Astrocyte of the hippocampus (primary cell): ENCODE measurements around the gene ACOT11.

ENCODE experiments used
- DNase-seq: peaks from one replicate; pipeline ENCODE4 v3.0.0; 2011; ENCODE audit warnings: low read depth, low spot score

Gene ACOT11

GRCh38 chr1:54564312-54565112, 16.5 kb downstream of the ACOT11 start:
- no peak for DNase-seq

DNA sequence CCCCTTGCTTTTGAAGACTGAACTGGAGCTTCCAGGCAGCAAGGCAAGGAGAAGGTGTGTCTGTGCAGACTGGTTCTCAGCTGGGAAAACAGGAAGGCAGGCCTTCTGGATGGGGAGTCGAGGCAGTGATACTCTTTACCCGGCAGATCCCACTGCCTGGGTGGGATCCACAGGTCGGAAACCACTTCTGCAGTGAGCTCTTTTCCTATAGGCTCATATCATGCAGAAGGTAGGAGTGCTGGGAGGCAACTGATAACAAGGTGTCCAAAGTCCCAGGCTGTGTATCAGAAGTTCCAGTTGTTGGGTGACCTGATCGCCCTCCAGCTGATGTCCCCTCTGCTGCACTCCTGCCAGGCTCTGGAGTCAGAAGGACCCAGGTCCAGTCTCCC, 17.1 kb downstream of the ACOT11 start:
- DNase-seq, result no peak

GRCh38 chr1:54566438-54567141, 18.6 kb downstream of the ACOT11 start:
- DNase-seq, result no peak

- DNase-seq, result no peak
Measured at GRCh38 chr1:54567961-54568360, 19.9 kb downstream of the ACOT11 start.

DNA sequence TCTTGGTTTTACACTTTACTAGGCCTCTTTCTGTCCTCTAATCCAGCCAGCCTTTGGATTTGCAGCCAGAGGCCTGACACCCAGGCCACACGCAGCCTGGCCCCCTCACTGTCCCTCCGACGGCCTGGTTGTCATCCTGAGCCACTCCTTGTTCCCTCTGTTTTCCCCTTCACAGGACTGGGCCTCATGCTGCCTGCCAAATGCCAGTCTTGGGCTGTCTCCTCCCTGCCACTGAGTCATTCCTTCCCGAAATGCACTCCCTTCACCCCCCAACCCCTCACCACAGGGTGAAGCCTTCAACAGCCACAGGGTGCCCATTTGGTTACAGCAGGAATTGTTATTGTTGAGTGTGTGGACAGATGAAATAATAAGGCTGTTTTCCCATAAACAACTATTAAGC, 21.3 kb downstream of the ACOT11 start:
- peak; percentile 67 for DNase-seq

DNA sequence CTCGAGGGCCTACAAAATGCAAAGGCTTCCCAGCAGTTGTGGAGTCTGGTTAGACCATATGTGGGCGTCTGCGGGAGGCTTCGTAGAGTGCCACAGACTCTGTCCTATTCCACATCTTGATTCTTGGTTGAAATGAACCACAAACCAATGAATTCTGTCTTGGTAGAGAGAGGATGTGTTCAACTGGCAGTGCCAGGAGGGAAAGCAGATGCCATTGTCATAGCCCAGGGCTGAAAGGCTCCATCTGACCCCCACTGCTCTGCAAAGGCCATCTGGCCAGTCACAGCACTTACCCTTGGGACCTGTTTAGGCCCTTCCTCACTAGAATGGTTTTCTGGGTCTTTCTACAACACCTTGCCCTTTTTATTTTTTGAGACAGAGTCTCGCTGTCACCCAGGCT, 22.1 kb downstream of the ACOT11 start:
- DNase-seq, result no peak

- DNase-seq, result no peak
Measured at GRCh38 chr1:54571326-54571725, 23.3 kb downstream of the ACOT11 start.

GRCh38 chr1:54571803-54572541, 23.9 kb downstream of the ACOT11 start:
- DNase-seq, result no peak

DNA sequence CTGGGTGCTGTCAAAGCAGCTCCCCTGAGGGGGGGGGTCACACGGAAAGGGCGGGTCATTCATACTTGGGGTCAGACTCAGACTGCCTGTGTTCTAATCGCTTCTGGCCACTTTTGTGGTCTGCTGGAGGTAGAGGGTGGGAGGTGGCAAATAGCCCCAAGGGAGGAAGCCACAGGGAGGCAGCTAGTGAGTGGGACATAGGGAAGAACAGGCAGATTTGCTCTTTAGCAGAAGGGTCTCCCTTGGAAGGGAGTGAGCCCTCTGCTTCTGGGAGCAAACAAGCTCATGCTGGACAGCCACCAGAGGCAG, 24.5 kb downstream of the ACOT11 start:
- no peak for DNase-seq

DNA sequence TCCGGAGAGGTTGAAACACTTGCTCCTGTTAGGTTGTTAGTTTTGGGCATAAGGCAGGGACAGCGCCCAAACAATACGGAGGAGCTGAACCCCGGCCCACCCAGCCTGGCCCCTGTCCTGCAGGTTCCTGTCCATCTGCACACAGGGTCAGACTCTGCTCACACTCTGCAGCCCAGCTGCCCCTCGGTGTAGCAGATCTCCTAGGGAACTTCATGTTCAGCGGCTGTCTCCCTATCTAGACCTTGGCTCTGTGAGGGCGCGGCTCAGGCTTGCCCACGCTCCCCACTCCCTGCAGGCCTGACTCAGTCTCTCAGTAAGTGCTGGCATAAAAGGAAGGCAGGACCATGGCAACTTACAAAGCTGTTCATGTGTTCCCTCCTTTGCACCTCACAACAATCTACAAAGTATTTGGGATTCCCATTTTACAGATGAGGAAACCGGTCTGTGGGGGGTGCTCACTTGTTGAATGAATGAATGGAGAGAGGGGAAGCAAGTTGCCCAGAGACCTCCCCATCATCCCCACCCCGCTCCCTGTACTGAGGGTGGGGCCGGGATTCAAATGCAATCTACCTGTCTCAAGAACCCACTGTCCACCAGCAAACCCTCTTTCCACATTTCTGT, 26.2 kb downstream of the ACOT11 start:
- DNase-seq, result no peak

DNA sequence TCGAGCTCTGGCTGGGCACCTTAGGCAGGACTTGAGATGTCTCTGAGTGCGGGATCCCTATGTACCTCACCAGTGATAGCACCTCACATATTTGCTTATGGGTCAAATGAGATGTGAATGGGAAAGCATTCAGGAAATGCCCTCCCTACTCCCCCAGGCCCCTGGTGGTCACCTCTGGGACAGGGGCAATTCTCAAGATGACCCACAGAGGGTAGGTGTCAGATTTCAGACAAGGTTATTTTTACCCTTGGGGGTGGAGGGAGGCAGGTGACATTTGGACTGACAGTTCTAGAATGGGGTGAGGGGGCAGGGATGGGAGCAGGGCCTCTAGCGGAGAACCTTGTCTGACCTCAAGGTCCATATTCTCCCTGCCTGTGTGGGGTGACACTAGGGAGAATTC, 27.1 kb downstream of the ACOT11 start:
- no peak for DNase-seq

DNA sequence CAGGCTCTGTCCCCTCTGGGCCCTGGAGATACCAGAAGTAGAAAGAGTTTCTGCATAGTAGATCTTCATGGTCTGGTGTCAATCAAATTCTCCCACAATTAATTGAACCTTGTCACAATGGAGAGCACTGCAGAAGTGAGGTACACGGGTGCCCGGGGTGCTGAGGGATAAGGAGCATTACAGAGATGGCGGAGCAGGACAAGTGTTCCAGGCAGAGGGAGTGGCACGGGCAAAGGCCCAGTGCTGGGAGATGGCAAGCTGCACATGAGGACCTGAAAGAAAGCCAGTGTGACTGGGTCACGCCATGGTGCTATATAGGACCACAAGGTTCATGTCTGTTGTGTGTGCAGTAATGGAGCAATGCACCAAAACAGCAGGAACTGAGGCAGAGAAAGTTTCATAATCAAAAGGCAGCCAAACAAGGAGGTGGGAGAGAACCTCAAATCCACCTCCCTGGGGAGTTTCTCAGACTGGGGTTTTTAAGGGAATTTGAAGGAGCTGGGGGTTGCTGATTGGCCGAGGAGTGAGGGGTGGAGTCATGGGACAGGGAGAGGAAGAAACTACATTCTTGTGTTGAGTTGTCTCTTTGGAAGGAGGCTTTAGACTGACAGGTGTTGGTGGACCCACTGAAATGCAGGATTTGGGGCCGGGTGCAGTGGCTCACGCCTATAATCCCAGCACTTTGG, 27.7 kb downstream of the ACOT11 start:
- no peak for DNase-seq

DNA sequence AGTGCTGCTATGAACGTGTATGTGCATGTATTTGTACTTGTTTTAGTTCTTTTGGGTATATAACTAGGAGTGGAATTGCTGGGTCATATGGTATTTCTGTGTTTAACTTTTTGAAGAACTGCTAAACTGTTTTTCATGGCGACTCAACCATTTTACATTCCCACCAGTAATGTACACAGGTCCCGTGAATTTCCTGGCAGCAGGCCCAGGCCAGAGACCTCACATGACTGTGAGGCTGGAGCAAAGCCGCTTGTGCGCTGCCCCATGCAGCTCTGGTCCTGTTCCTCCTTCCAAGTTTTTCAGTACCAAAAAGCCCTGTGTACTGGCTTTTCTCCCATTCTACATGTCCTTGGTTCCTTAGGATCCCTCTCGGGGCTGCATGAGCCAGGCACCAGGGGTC, 29.6 kb downstream of the ACOT11 start:
- peak; percentile 36 for DNase-seq

GRCh38 chr1:54579337-54579781, 31.3 kb downstream of the ACOT11 start:
- DNase-seq, result no peak

DNA sequence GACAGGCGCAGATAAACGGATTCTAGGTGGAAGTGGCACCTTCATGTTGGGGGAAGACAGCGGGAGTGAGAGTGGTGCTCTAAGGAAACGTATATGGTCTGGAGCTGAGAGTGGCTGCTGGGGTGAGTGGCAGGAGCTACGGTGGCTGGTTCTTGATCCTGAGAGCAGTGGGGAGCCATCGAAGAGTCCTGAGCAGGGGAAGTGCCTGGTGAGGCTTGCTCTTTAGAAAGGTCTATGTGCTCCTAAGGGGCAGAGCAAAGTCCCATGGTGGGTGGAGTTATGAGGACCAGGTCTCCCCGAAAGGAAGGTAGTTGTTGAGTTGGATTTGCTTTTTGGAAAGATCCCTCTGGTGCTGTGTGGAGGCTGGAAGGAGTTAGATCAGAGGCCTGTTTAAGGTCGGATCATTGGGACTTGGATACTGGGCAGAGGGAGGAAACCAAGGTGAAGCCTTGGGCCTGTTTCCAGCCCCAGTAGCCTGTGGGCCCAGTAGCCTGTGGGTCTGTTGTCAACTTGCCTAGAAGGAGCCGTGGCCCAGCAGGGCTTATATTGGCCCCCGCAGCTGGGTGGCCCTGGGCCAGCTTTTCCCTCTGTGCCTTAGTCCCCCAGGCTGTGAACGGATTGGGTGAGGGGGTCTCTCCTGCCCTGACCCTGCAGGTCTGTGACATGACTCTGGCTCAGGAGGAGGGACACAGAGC, 33.0 kb downstream of the ACOT11 start:
- DNase-seq, result no peak

DNA sequence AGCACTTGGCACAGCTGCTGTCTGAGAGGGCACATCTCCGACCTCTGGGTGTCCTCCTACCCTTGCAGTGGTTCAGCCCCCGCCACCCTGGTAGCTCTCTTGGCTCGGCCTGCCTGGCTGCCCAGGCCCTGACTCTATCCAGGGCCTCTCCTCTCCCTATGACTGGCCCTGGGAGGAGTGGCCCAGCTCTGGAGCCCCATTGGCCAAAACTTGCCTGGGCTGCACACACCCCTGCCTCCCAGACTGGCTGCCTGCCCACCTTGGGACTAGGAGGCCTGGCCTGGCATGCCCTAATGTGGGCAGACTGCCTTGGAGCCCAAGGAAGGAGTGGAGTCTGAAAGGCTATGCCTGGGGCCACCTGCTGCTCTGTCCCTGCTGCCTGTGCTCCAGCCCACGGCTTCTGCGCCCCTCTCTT, 33.6 kb downstream of the ACOT11 start:
- DNase-seq, result peak; percentile 94

DNA sequence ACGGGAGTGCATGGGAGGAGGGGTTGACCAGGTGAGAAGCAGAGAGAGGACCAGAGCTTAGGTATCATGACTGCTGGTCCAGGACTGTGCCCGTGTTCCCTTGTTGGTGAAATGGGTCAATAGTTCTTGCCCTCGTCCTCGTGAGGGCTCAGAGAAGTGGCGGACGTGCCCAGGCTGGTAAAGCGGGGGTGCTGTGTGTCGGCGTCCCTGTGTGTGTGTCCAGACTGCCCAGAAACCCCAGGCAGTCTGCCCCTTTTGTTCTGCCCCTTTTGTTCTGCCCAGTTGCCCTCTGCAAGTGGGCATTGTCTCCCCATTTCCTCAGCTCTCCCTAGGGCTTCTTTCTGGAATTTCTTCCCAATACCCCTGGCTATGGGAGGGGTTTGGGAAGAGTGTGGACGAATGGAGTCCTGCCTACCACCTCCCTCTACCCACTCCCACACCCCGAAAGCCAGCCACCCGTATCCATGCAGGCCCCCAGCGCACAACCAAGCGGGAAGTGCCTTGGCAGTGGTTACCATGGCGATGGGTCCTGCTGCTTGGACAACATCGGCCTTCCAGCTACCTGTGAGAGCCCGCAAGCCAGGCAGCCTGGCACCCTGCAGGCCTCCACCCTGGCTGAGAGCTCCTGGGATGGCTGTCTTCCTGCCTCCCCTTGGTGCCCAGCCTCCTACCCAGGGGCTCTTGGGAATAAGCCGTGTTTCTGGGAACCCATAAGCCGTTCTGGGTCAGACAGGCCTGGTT, 34.7 kb downstream of the ACOT11 start:
- peak; percentile 45 for DNase-seq

DNA sequence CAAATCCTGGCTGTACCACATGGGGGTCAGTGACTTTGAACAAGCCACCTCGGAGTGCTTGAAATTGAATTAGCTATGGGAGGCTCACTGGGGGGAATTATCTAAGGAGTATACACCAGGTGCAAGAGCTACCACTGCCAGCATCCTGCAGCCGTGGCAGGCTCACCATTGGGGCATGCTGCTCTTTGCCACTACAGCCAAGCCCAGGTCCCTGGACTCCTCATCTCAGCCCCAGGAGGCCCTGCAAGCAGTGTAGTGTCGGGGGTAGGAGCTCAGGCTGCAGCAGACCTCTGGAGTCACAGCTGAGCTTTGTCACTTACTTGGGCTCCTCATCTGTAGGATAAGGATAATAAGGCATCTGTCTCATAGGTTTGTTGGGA, 35.3 kb downstream of the ACOT11 start:
- DNase-seq, result no peak

GRCh38 chr1:54583871-54584270, 35.8 kb downstream of the ACOT11 start:
- DNase-seq, result no peak

- DNase-seq, result no peak
Measured at GRCh38 chr1:54584575-54584974, 36.5 kb downstream of the ACOT11 start.
